ENCODE measurements around the gene TBC1D24. TPM values are rescaled to one million over a fixed set of nuclear protein-coding genes. Genes with fewer than 3 reads are reported as not detected.
A peak's percentile ranks its signal among the peaks of the same experiment; 100 is the strongest.

Gene TBC1D24
- total and polyA plus RNA-seq, 9 of the 15 experiments (the other 6 are each of a cell fraction or from before 2014, with no cell fraction given), result 1.7 to 22.6 (median 7.2) TPM

DNA sequence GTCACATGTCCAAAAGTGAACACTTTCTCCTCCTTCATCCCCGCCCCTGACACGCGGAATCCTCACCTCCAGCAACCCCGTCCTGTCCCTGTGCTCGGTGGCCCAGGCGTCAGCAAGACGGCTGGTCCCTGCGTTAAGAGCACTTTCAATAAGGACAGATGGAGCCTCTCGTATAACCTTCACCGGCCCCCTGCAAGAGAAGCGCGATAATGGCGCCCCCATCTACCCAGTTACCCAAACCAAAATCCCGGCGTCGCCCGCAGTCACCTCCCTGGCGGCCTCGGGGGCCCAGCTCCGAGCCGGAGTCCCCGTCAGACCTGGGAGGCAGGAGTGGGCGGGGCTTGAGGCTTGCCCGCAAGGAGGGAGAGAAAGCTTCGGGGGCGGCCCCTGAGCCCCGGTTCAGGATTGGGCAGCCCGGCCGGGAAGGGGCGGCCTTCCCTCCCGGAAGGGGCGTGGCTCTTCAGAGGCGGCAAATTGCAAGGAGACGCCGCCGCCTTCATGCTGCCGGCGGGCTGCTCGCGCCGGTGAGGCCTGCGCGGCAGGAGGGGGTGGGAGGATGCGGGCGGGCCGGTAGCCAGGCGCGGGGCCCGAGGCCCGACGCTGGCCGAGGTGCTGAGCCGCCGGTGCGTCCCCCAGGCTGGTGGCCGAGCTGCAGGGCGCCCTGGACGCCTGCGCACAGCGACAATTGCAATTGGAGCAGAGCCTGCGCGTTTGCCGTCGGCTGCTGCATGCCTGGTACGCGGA, 15.1 kb upstream of the TBC1D24 start, which contains the start of gene TEDC2 (continued):
- TF ChIP-seq ZNF592 (IDR thresholded peaks at IDR 0.05) (peak; percentile 75), ZNF75A (CRISPR knock-in tag; IDR thresholded peaks at IDR 0.05) (no peak), XRCC3 (IDR thresholded peaks at IDR 0.05) (no peak), HNRNPH1 (optimal IDR thresholded peaks at IDR 0.05; ENCODE audit: low read depth, low read length) (no peak), FIP1L1 (IDR thresholded peaks at IDR 0.05; ENCODE audit: low read depth, low read length, poor library complexity, severe bottlenecking) (peak; percentile 78), HMG20A (CRISPR knock-in tag; conservative IDR thresholded peaks at IDR 0.05) (no peak), L3MBTL2 (IDR thresholded peaks at IDR 0.05) (peak; percentile 91), ZNF224 (CRISPR knock-in tag; IDR thresholded peaks at IDR 0.05) (no peak), PATZ1 (CRISPR knock-in tag; IDR thresholded peaks at IDR 0.05; ENCODE audit: borderline replicate concordance) (no peak), GATA2 (CRISPR knock-in tag; IDR thresholded peaks at IDR 0.05) (no peak), ZBTB12 (CRISPR knock-in tag; IDR thresholded peaks at IDR 0.05) (no peak)
